Caco-2 (cell line): ENCODE results near the gene NSF. TPM values are rescaled to one million over a fixed set of nuclear protein-coding genes. Genes with fewer than 3 reads are reported as not detected.
"Not testable (repeated sequence)": the region's sequence is repeated elsewhere in the genome, so short reads cannot be mapped to it uniquely, and the experiment has no call there.

Experiments used
- BruUV-seq: library from RNA; stranded (reverse); fragments of 400-500 nt; replicated peaks from 2 replicates; lab custom pipeline; 2021; lab: Mats Ljungman, UMichigan
- CTCF ChIA-PET: fragments of 300-600 bp; sonication (Branson Sonifier 250); formaldehyde crosslinking; loops from one replicate; lab custom pipeline; 2022; ENCODE audit warnings: antibody characterized with exemption; lab: Charles Lee
- POLR2A ChIA-PET: fragments of 300-600 bp; sonication (Branson Sonifier 250); formaldehyde crosslinking; loops from one replicate; lab custom pipeline; 2022; ENCODE audit warnings: antibody characterized with exemption; lab: Charles Lee
- DNase-seq, 2 experiments: peaks; one replicate each; pipeline versions ENCODE4 v3.0.0 to v3.0.0-alpha.2; 2020 to 2022
- H3K27me3 ChIP-seq: replicated peaks from 2 replicates; pipeline ENCODE4 v1.6.0; 2011; ENCODE audit warnings: low read length; ENCODE audit not compliant: control insufficient read depth, insufficient read depth
- H3K36me3 ChIP-seq: 2 replicates; pipeline ENCODE4 v1.5.1; 2011; ENCODE audit warnings: low read length; ENCODE audit not compliant: control insufficient read depth, insufficient read depth
- H3K4me1 ChIP-seq: fragments of 250-450 bp; sonication (Bioruptor Pico); 2 replicates; pipeline ENCODE4 v1.5.1; 2020; ENCODE audit warnings: mild to moderate bottlenecking
- H3K4me3 ChIP-seq: 2 replicates; pipeline ENCODE4 v1.5.1; 2011; ENCODE audit warnings: low read depth, mild to moderate bottlenecking, control low read depth, low read length
- H3K9me3 ChIP-seq: fragments of 250-450 bp; sonication (Bioruptor Pico); 2 replicates; pipeline ENCODE4 v1.5.1; 2020; ENCODE audit warnings: mild to moderate bottlenecking, moderate library complexity
- H3K27ac Mint-ChIP-seq: one replicate; pipeline ENCODE4 v1.8.0; 2022; ENCODE audit warnings: mixed read lengths; ENCODE audit not compliant: unreplicated experiment
- H3K27me3 Mint-ChIP-seq: one replicate; pipeline ENCODE4 v1.8.0; 2022; ENCODE audit warnings: mixed read lengths; ENCODE audit not compliant: insufficient read depth, unreplicated experiment
- H3K36me3 Mint-ChIP-seq: one replicate; pipeline ENCODE4 v1.8.0; 2022; ENCODE audit warnings: mild to moderate bottlenecking, mixed read lengths; ENCODE audit not compliant: insufficient read depth, unreplicated experiment
- H3K4me1 Mint-ChIP-seq: one replicate; pipeline ENCODE4 v1.8.0; 2022; ENCODE audit warnings: low read depth, mixed read lengths; ENCODE audit not compliant: unreplicated experiment
- H3K4me3 Mint-ChIP-seq: one replicate; pipeline ENCODE4 v1.8.0; 2022; ENCODE audit warnings: mild to moderate bottlenecking, moderate library complexity, mixed read lengths; ENCODE audit not compliant: unreplicated experiment
- H3K9me3 Mint-ChIP-seq: one replicate; pipeline ENCODE4 v1.8.0; 2022; ENCODE audit warnings: mixed read lengths; ENCODE audit not compliant: unreplicated experiment
- intact Hi-C: fragments of 100-400 bp; cut with micrococcal nuclease; formaldehyde crosslinking; loops from one replicate; pipeline ENCODE4 v1.10.0; 2022; ENCODE audit not compliant: unreplicated experiment
- total RNA-seq: library from RNA; stranded (reverse); gene quantifications from 2 replicates; pipeline ENCODE4 v1.2.3, GENCODE V29; 2022
- TF ChIP-seq, protein P1 (sequence below), 2 experiments: fragments of 200-600 bp in 1 of 2; IDR thresholded peaks; 1 replicate in 1 of 2; 2 replicates in 1 of 2; pipeline versions ENCODE4 v1.5.1 to v1.8.0; 2011 to 2022; ENCODE audit warnings: antibody characterized with exemption in 1 of 2, control low read depth in 1 of 2, inconsistent platforms in 1 of 2, low read depth in 1 of 2, low read length in 1 of 2, mild to moderate bottlenecking in 1 of 2, moderate library complexity in 1 of 2; ENCODE audit not compliant: insufficient read depth in 1 of 2, severe bottlenecking in 1 of 2, unreplicated experiment in 1 of 2

The NSF gene
- total RNA-seq, 1 experiment from 2014 or later = 53.8 TPM

DNA sequence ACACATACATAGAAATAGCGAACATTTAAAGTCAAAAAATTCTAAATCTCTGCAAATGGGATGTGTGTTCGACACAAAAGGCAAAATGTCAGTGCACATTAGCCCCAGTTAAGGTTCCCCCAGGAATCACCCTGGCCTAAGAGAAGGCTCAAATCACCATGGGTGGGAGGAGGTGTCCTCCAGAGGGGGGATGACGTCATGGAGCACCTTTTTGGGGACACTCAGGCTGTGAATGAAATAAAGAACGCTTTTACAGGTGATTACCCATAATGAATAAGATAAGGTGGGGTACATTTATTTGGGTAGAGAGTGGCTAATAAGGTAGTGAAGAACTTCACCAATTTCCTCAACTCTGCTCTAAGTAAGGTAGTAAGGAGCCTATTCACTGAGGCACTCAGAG is 201.6 kb downstream of the NSF start:
- Histone ChIP-seq H3K36me3 (no peaks in the 10 kb centered on the region), H3K4me3 (no peak overlapping the region), H3K9me3 (no peaks in the 10 kb centered on the region), H3K4me1 (no peaks in the 10 kb centered on the region), H3K27me3 (no peaks in the 10 kb centered on the region)
- Mint-ChIP-seq H3K27me3 (peaks cover 3% of the 10 kb centered on the region), H3K4me3 (no peak overlapping the region), H3K36me3 (no peaks in the 10 kb centered on the region), H3K9me3 (no peaks in the 10 kb centered on the region), H3K4me1 (no peaks in the 10 kb centered on the region), H3K27ac (no peak overlapping the region)
- intact Hi-C loops = no loop called here
- TF ChIP-seq, protein P1, sequence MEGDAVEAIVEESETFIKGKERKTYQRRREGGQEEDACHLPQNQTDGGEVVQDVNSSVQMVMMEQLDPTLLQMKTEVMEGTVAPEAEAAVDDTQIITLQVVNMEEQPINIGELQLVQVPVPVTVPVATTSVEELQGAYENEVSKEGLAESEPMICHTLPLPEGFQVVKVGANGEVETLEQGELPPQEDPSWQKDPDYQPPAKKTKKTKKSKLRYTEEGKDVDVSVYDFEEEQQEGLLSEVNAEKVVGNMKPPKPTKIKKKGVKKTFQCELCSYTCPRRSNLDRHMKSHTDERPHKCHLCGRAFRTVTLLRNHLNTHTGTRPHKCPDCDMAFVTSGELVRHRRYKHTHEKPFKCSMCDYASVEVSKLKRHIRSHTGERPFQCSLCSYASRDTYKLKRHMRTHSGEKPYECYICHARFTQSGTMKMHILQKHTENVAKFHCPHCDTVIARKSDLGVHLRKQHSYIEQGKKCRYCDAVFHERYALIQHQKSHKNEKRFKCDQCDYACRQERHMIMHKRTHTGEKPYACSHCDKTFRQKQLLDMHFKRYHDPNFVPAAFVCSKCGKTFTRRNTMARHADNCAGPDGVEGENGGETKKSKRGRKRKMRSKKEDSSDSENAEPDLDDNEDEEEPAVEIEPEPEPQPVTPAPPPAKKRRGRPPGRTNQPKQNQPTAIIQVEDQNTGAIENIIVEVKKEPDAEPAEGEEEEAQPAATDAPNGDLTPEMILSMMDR (IDR thresholded peaks at IDR 0.05; ENCODE audit: insufficient read depth in 1 of 2, low read depth in 1 of 2, low read length in 1 of 2, severe bottlenecking in 1 of 2, unreplicated experiment in 1 of 2) = no peak
- no TSS peak for BruUV-seq
- DNase-seq = no peak
- ChIA-PET POLR2A (no interaction called here), CTCF (no interaction called here)

DNA sequence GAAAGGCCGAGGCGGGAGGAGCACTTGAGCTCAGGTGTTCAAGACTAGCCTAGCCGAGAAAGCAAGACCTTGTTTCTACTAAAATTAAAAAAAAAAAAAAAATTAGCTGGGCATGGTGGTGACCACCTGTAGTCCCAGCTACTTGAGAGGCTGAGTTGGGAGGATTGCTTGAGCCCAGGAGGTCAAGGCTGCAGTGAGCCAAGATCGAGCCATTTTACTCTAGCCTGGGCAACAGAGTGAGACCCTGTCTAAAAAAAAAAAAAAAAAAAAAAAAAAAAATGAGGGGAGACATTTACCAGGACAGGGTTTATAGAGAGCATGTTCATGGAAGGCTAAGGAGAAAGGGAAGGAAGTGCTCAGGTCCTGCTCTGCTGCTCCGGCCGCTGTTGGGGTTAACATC is 202.6 kb downstream of the NSF start:
- H3K4me3 Mint-ChIP-seq, H3K4me3 ChIP-seq, BruUV-seq, H3K27me3 ChIP-seq, H3K27me3 Mint-ChIP-seq, POLR2A ChIA-PET, H3K4me1 ChIP-seq, H3K4me1 Mint-ChIP-seq, intact Hi-C loops, H3K36me3 Mint-ChIP-seq, H3K27ac Mint-ChIP-seq, H3K9me3 ChIP-seq, H3K9me3 Mint-ChIP-seq, H3K36me3 ChIP-seq, DNase-seq: not testable (repeated sequence)
- CTCF ChIA-PET = interaction anchor here (0.6 kb wide), 1 partner anchor 506 kb away, joined by 5 read pairs; no protein-coding TSS in a partner anchor

DNA sequence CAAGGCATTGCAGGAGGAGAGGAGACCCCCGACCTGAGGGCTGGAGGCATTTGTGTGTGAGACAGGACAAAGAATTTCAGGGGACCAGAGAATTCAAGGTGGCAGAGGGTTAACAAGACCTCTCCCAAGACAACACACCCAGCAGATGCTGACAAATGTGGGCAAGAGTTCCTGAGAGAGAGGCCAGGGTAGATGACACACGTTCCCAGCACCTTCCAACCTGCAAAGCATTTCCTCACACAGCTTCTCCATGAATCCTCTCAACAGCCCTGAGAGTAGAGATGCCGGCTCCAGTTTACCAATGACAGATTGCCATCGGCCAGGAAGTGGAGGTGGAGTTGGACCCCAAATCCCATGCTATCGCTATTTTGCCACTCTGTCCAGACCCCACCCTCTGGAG is 203.1 kb downstream of the NSF start:
- peaks cover 3% of the 10 kb centered on the region for H3K27me3 Mint-ChIP-seq
- no peaks in the 10 kb centered on the region for H3K27me3 ChIP-seq
- no peak overlapping the region for H3K4me3 Mint-ChIP-seq
- H3K36me3 ChIP-seq = no peaks in the 10 kb centered on the region
- H3K9me3 Mint-ChIP-seq = no peaks in the 10 kb centered on the region
- H3K4me1 ChIP-seq = no peaks in the 10 kb centered on the region
- CTCF ChIA-PET = interaction anchor here (0.8 kb wide), 1 partner anchor 8 kb away, joined by 4 read pairs; no protein-coding TSS in a partner anchor
- no peak for DNase-seq
- intact Hi-C loops = no loop called here
- POLR2A ChIA-PET = no interaction called here
- no peaks in the 10 kb centered on the region for H3K9me3 ChIP-seq
- no peak overlapping the region for H3K4me3 ChIP-seq
- TF ChIP-seq, protein P1 (IDR thresholded peaks at IDR 0.05; ENCODE audit: insufficient read depth in 1 of 2, low read depth in 1 of 2, low read length in 1 of 2, severe bottlenecking in 1 of 2, unreplicated experiment in 1 of 2) = no peak
- no TSS peak for BruUV-seq
- no peaks in the 10 kb centered on the region for H3K4me1 Mint-ChIP-seq
- H3K36me3 Mint-ChIP-seq = no peaks in the 10 kb centered on the region
- no peak overlapping the region for H3K27ac Mint-ChIP-seq

DNA sequence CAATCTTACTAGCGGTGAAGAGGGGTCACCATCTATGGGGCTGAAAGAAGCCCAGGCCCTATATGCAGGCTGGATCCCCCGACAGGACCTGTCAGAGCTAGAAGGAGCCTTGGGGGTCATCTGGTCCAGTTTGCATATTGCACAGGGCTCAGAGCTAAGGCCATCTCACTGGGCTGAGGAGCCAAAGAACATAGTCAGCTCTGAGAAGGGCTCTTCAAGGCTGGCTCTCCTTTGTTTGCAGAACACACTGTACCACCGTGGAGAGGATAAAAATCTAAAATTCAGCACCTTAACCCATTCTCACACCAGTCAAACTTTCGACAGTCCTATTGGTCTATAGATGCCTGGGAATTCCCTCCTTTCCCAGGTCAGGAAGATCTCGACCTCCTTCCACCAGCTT is 203.8 kb downstream of the NSF start:
- CTCF ChIA-PET = interaction anchor here (0.8 kb wide), 1 partner anchor 8 kb away, joined by 4 read pairs; no protein-coding TSS in a partner anchor
- no peak overlapping the region for H3K4me3 ChIP-seq
- intact Hi-C loops = no loop called here
- no peak for DNase-seq
- no TSS peak for BruUV-seq
- no peaks in the 10 kb centered on the region for H3K4me1 ChIP-seq
- Mint-ChIP-seq H3K27ac (no peak overlapping the region), H3K9me3 (no peaks in the 10 kb centered on the region), H3K36me3 (no peaks in the 10 kb centered on the region), H3K27me3 (peaks cover 3% of the 10 kb centered on the region), H3K4me3 (no peak overlapping the region), H3K4me1 (no peaks in the 10 kb centered on the region)
- no peaks in the 10 kb centered on the region for H3K36me3 ChIP-seq
- TF ChIP-seq, protein P1 (IDR thresholded peaks at IDR 0.05; ENCODE audit: insufficient read depth in 1 of 2, low read depth in 1 of 2, low read length in 1 of 2, severe bottlenecking in 1 of 2, unreplicated experiment in 1 of 2) = no peak
- no peaks in the 10 kb centered on the region for H3K27me3 ChIP-seq
- POLR2A ChIA-PET = no interaction called here
- H3K9me3 ChIP-seq = no peaks in the 10 kb centered on the region
